Hepatocyte (in vitro differentiated cells): ENCODE data around the gene AIRE.

ENCODE experiments used
- CTCF ChIP-seq: fragments of 200-600 bp; sonication (generic); IDR thresholded peaks from 2 replicates; pipeline ENCODE4 v1.5.1; 2016; ENCODE audit warnings: antibody characterized with exemption, mild to moderate bottlenecking; ENCODE audit not compliant: poor library complexity
- EZH2 ChIP-seq: fragments of 200-600 bp; sonication (generic); IDR thresholded peaks from 2 replicates; pipeline ENCODE4 v1.6.1; 2016; ENCODE audit warnings: antibody characterized with exemption, mild to moderate bottlenecking, borderline replicate concordance

GRCh38 chr21:44304877-44305293 is 19.2 kb downstream of the AIRE start:
- TF ChIP-seq CTCF: peak; percentile 72
- TF ChIP-seq EZH2: no peak
